Measurements from ENCODE around the gene RNASE11.

DNA sequence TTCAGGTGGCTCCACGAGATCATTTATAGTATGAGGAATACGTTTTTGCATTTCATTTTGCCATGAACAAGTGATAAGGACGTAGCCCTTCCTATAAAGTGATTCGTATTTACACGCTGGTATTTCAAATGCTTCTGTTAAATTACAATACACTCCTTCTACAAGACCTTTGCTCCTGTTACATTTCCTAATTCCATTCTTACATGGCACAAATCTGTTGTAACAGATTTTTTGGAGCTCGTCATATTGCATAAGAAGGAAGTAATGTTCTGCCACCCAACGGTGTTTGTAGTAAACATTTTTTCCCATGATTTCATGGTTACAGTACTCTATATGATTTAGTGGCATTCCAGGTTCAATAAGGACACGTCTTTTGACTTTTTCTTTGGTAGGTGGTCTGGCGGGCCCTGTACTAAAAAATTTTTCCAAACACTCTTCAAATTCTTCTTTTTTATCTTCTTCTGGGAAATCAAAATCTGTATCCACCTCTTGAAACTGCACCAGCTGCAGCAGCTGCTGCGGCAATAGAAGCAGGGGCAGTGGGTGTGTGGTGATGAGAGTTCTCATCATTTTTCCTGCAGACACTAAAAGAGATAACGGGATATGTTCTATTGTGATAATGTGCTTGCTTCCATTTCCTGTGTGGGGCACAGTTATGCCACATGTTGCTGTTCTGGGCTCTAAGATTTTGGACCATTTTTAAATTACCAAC lies 31.1 kb downstream of the RNASE11 start:
- TF ChIP-seq POLR2A (IDR thresholded peaks at IDR 0.05), result no peak
- TF ChIP-seq, protein P1, sequence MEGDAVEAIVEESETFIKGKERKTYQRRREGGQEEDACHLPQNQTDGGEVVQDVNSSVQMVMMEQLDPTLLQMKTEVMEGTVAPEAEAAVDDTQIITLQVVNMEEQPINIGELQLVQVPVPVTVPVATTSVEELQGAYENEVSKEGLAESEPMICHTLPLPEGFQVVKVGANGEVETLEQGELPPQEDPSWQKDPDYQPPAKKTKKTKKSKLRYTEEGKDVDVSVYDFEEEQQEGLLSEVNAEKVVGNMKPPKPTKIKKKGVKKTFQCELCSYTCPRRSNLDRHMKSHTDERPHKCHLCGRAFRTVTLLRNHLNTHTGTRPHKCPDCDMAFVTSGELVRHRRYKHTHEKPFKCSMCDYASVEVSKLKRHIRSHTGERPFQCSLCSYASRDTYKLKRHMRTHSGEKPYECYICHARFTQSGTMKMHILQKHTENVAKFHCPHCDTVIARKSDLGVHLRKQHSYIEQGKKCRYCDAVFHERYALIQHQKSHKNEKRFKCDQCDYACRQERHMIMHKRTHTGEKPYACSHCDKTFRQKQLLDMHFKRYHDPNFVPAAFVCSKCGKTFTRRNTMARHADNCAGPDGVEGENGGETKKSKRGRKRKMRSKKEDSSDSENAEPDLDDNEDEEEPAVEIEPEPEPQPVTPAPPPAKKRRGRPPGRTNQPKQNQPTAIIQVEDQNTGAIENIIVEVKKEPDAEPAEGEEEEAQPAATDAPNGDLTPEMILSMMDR (IDR thresholded peaks at IDR 0.05), result no peak
